Neural progenitor cell (in vitro differentiated cells): ENCODE measurements around the gene UCHL1. TPM values are rescaled to one million over a fixed set of nuclear protein-coding genes. Genes with fewer than 3 reads are reported as not detected.

Source experiments
- DNase-seq: peaks from one replicate; pipeline ENCODE4 v3.0.0-alpha.2; 2016; ENCODE audit warnings: low spot score
- H2AFZ ChIP-seq: fragments of 200-600 bp; sonication (generic); replicated peaks from 2 replicates; pipeline ENCODE4 v1.6.1; 2016; ENCODE audit warnings: antibody characterized with exemption
- H3F3A ChIP-seq: fragments of 200-600 bp; sonication (generic); 2 replicates; pipeline ENCODE4 v1.6.1; 2016; ENCODE audit warnings: antibody characterized with exemption, low read depth
- H3K27ac ChIP-seq: fragments of 200-600 bp; sonication (generic); 2 replicates; pipeline ENCODE4 v1.5.1; 2016; ENCODE audit warnings: mild to moderate bottlenecking
- H3K27me3 ChIP-seq: fragments of 200-600 bp; sonication (generic); 2 replicates; pipeline ENCODE4 v1.6.1; 2016; ENCODE audit warnings: mild to moderate bottlenecking, moderate library complexity
- H3K36me3 ChIP-seq: fragments of 200-600 bp; sonication (generic); 2 replicates; pipeline ENCODE4 v1.5.1; 2016
- H3K4me1 ChIP-seq: fragments of 200-600 bp; sonication (generic); 2 replicates; pipeline ENCODE4 v1.6.1; 2016; ENCODE audit warnings: mixed run types
- H3K4me2 ChIP-seq: fragments of 200-600 bp; sonication (generic); 2 replicates; pipeline ENCODE4 v1.6.1; 2016
- H3K4me3 ChIP-seq: fragments of 200-600 bp; sonication (generic); 2 replicates; pipeline ENCODE4 v1.5.1; 2016
- H3K79me2 ChIP-seq: fragments of 200-600 bp; sonication (generic); 2 replicates; pipeline ENCODE4 v1.6.1; 2016; ENCODE audit warnings: low read depth
- H3K9ac ChIP-seq: fragments of 200-600 bp; sonication (generic); 2 replicates; pipeline ENCODE4 v1.6.1; 2016
- H3K9me3 ChIP-seq: fragments of 200-600 bp; sonication (generic); 2 replicates; pipeline ENCODE4 v1.5.1; 2016; ENCODE audit warnings: low read depth
- H4K20me1 ChIP-seq: fragments of 200-600 bp; sonication (generic); 2 replicates; pipeline ENCODE4 v1.6.1; 2016; ENCODE audit warnings: low read depth
- H3K27ac Mint-ChIP-seq: 3 replicates; pipeline ENCODE4 v1.8.0; 2021; ENCODE audit warnings: mixed read lengths
- H3K27me3 Mint-ChIP-seq: 2 replicates; pipeline ENCODE4 v1.8.0; 2022; ENCODE audit warnings: low read depth, mild to moderate bottlenecking, inconsistent platforms, moderate library complexity, mixed read lengths; ENCODE audit not compliant: insufficient read depth
- H3K36me3 Mint-ChIP-seq: 3 replicates; pipeline ENCODE4 v1.8.0; 2021; ENCODE audit warnings: mixed read lengths
- H3K4me1 Mint-ChIP-seq: 3 replicates; pipeline ENCODE4 v1.8.0; 2021; ENCODE audit warnings: mixed read lengths
- H3K4me3 Mint-ChIP-seq: 3 replicates; pipeline ENCODE4 v1.8.0; 2021; ENCODE audit warnings: mild to moderate bottlenecking, moderate library complexity, mixed read lengths
- H3K9me3 Mint-ChIP-seq: 3 replicates; pipeline ENCODE4 v1.8.0; 2020; ENCODE audit warnings: mixed read lengths
- CTCF ChIP-seq: fragments of 200-600 bp; sonication (generic); IDR thresholded peaks from 2 replicates; pipeline ENCODE4 v1.5.1; 2017; ENCODE audit warnings: antibody characterized with exemption, mild to moderate bottlenecking
- EZH2 ChIP-seq: fragments of 200-600 bp; sonication (generic); IDR thresholded peaks from 2 replicates; pipeline ENCODE4 v1.6.1; 2017; ENCODE audit warnings: antibody characterized with exemption, mild to moderate bottlenecking, moderate library complexity
- EZH2phosphoT487 ChIP-seq: fragments of 200-600 bp; sonication (generic); IDR thresholded peaks from 2 replicates; pipeline ENCODE4 v1.6.1; 2017; ENCODE audit warnings: antibody characterized with exemption
- total RNA-seq: library from RNA; depleted of rRNA; stranded (reverse); fragments of >200 nt; gene quantifications from 2 replicates; pipeline ENCODE4 v1.2.3, GENCODE V29; 2015; ENCODE audit warnings: low replicate concordance

The UCHL1 gene
- total RNA-seq, 1 donor from 2014 or later, result 535 TPM

- DNase-seq, result no peak
- Histone ChIP-seq H3K27ac (no peak overlapping the region), H3K9ac (no peak overlapping the region), H3K36me3 (no peaks in the 10 kb centered on the region), H3K79me2 (no peaks in the 10 kb centered on the region), H3F3A (peaks cover 16% of the 10 kb centered on the region), H3K4me1 (no peaks in the 10 kb centered on the region), H3K9me3 (no peaks in the 10 kb centered on the region), H3K4me2 (no peak overlapping the region), H2AFZ (no peak overlapping the region), H4K20me1 (no peaks in the 10 kb centered on the region), H3K27me3 (no peaks in the 10 kb centered on the region), H3K4me3 (no peak overlapping the region)
- TF ChIP-seq EZH2 (no peak), EZH2phosphoT487 (no peak), CTCF (no peak)
- H3K27me3 Mint-ChIP-seq, result peaks cover 4% of the 10 kb centered on the region
- H3K27ac Mint-ChIP-seq, result no peak overlapping the region
- H3K36me3 Mint-ChIP-seq, result no peaks in the 10 kb centered on the region
- peaks cover 19% of the 10 kb centered on the region for H3K4me1 Mint-ChIP-seq
- H3K4me3 Mint-ChIP-seq, result no peak overlapping the region
- H3K9me3 Mint-ChIP-seq, result no peaks in the 10 kb centered on the region
Measured at GRCh38 chr4:41219421-41219950, 37.2 kb upstream of the UCHL1 start.

GRCh38 chr4:41221850-41222645 is 34.7 kb upstream of the UCHL1 start:
- Histone ChIP-seq H4K20me1 (no peaks in the 10 kb centered on the region), H3K4me1 (no peaks in the 10 kb centered on the region), H3F3A (peaks cover under 1% of the 10 kb centered on the region), H3K36me3 (no peaks in the 10 kb centered on the region), H3K27me3 (no peaks in the 10 kb centered on the region), H3K4me2 (no peak overlapping the region), H3K27ac (no peak overlapping the region), H2AFZ (no peak overlapping the region), H3K79me2 (no peaks in the 10 kb centered on the region), H3K4me3 (no peak overlapping the region), H3K9ac (no peak overlapping the region), H3K9me3 (no peaks in the 10 kb centered on the region)
- peaks cover 4% of the 10 kb centered on the region for H3K4me1 Mint-ChIP-seq
- H3K27me3 Mint-ChIP-seq, result no peaks in the 10 kb centered on the region
- no peak for DNase-seq
- TF ChIP-seq EZH2phosphoT487, result no peak
- TF ChIP-seq CTCF, result no peak
- TF ChIP-seq EZH2, result no peak
- H3K36me3 Mint-ChIP-seq, result no peaks in the 10 kb centered on the region
- H3K4me3 Mint-ChIP-seq, result no peak overlapping the region
- no peaks in the 10 kb centered on the region for H3K9me3 Mint-ChIP-seq
- H3K27ac Mint-ChIP-seq, result no peak overlapping the region

GRCh38 chr4:41227902-41228301 is 28.8 kb upstream of the UCHL1 start:
- no peak for DNase-seq
- Histone ChIP-seq H3K9me3 (no peaks in the 10 kb centered on the region), H3K4me2 (no peak overlapping the region), H2AFZ (peak overlapping the region; percentile 39), H3K79me2 (no peaks in the 10 kb centered on the region), H3F3A (no peaks in the 10 kb centered on the region), H4K20me1 (no peaks in the 10 kb centered on the region), H3K4me1 (no peaks in the 10 kb centered on the region), H3K36me3 (no peaks in the 10 kb centered on the region), H3K9ac (no peak overlapping the region), H3K4me3 (no peak overlapping the region), H3K27ac (no peak overlapping the region), H3K27me3 (no peaks in the 10 kb centered on the region)
- Mint-ChIP-seq H3K9me3 (no peaks in the 10 kb centered on the region), H3K27ac (no peak overlapping the region), H3K4me1 (no peaks in the 10 kb centered on the region), H3K36me3 (no peaks in the 10 kb centered on the region), H3K27me3 (peaks cover 3% of the 10 kb centered on the region), H3K4me3 (no peak overlapping the region)
- TF ChIP-seq EZH2phosphoT487, result no peak
- no peak for TF ChIP-seq EZH2
- TF ChIP-seq CTCF, result no peak
